OCI-LY7 (cell line): Measurements from ENCODE around the gene DPEP2NB. TPM values are rescaled to one million over a fixed set of nuclear protein-coding genes. Genes with fewer than 3 reads are reported as not detected.
A peak's percentile ranks its signal among the peaks of the same experiment; 100 is the strongest.

Experiments
- BruUV-seq: library from RNA; stranded (reverse); fragments of 400-500 nt; replicated peaks from 2 replicates; lab custom pipeline; 2021; lab: Mats Ljungman, UMichigan
- CTCF ChIA-PET: fragments of 300-600 bp; sonication (Branson Sonifier 250); formaldehyde crosslinking; loops from one replicate; lab custom pipeline; 2022; ENCODE audit warnings: antibody characterized with exemption; ENCODE audit not compliant: unreplicated experiment; lab: Charles Lee
- POLR2A ChIA-PET: fragments of 300-600 bp; sonication (Branson Sonifier 250); formaldehyde crosslinking; loops from one replicate; lab custom pipeline; 2022; ENCODE audit warnings: antibody characterized with exemption; lab: Charles Lee
- DNase-seq: peaks from one replicate; pipeline ENCODE4 v3.0.0-alpha.2; 2015; ENCODE audit warnings: low spot score
- H2AFZ ChIP-seq: fragments of 200-600 bp; sonication (generic), shearing (Covaris generic); 2 replicates; pipeline ENCODE4 v1.6.1; 2014; ENCODE audit warnings: mild to moderate bottlenecking, antibody characterized with exemption, low read length, moderate library complexity
- H3K27ac ChIP-seq: fragments of 200-600 bp; sonication (generic); 2 replicates; pipeline ENCODE4 v1.5.1; 2014; ENCODE audit warnings: mixed run types, low read depth, mild to moderate bottlenecking, moderate library complexity, low read length, inconsistent platforms; ENCODE audit not compliant: poor library complexity, severe bottlenecking
- H3K36me3 ChIP-seq: fragments of 200-600 bp; sonication (generic); 2 replicates; pipeline ENCODE4 v1.6.1; 2014; ENCODE audit warnings: mild to moderate bottlenecking, antibody characterized with exemption, low read length, moderate library complexity, mixed read lengths; ENCODE audit not compliant: insufficient read depth
- H3K4me1 ChIP-seq: fragments of 200-600 bp; sonication (generic); 2 replicates; pipeline ENCODE4 v1.5.1; 2014; ENCODE audit warnings: mild to moderate bottlenecking, low read length; ENCODE audit not compliant: insufficient read depth, poor library complexity, severe bottlenecking
- H3K4me2 ChIP-seq: fragments of 200-600 bp; sonication (generic); 2 replicates; pipeline ENCODE4 v1.6.1; 2014; ENCODE audit warnings: mild to moderate bottlenecking, low read length
- H3K4me3 ChIP-seq: fragments of 200-600 bp; sonication (generic); 2 replicates; pipeline ENCODE4 v1.5.1; 2014; ENCODE audit warnings: mild to moderate bottlenecking, low read depth, low read length; ENCODE audit not compliant: poor library complexity, severe bottlenecking
- H3K79me2 ChIP-seq: fragments of 200-600 bp; sonication (generic); 2 replicates; pipeline ENCODE4 v1.6.1; 2016; ENCODE audit warnings: low read depth, mild to moderate bottlenecking, low read length, moderate library complexity, mixed read lengths; ENCODE audit not compliant: insufficient read depth
- H3K9me2 ChIP-seq: fragments of 200-600 bp; sonication (generic); 2 replicates; pipeline ENCODE4 v1.6.1; 2016; ENCODE audit warnings: mild to moderate bottlenecking, low read length, mixed read lengths; ENCODE audit not compliant: insufficient read depth
- H3K9me3 ChIP-seq: fragments of 200-600 bp; sonication (generic); 2 replicates; pipeline ENCODE4 v1.6.1; 2014; ENCODE audit warnings: mild to moderate bottlenecking, mixed run types, low read length, mixed read lengths
- H4K20me1 ChIP-seq: fragments of 200-600 bp; sonication (generic); 2 replicates; pipeline ENCODE4 v1.6.1; 2014; ENCODE audit warnings: mild to moderate bottlenecking, antibody characterized with exemption, low read length, moderate library complexity, mixed read lengths; ENCODE audit not compliant: insufficient read depth
- CTCF ChIP-seq: fragments of 200-600 bp; sonication (generic); conservative IDR thresholded peaks from 2 replicates; pipeline ENCODE4 v1.5.1; 2014; ENCODE audit warnings: mild to moderate bottlenecking, antibody characterized with exemption, low read length, moderate library complexity, mixed read lengths
- EZH2phosphoT487 ChIP-seq: fragments of 200-600 bp; sonication (generic); IDR thresholded peaks from 2 replicates; pipeline ENCODE4 v1.6.1; 2018; ENCODE audit warnings: low read depth, borderline replicate concordance, mild to moderate bottlenecking, mixed run types, antibody characterized with exemption, low read length, moderate library complexity, mixed read lengths
- intact Hi-C: fragments of 100-400 bp; cut with micrococcal nuclease; formaldehyde crosslinking; loops from one replicate; pipeline ENCODE4 v1.10.0; 2022; ENCODE audit not compliant: unreplicated experiment
- total RNA-seq, 2 experiments: library from RNA; depleted of rRNA in 1 of 2; stranded (reverse); fragments of >200 nt in 1 of 2; shearing (Covaris generic) in 1 of 2; gene quantifications; 2 replicates each; pipeline ENCODE4 v1.2.3, GENCODE V29; 2014 to 2022

The DPEP2NB gene
- total RNA-seq, 2 experiments from 2014 or later = not detected

- POLR2A ChIA-PET = interaction anchor here (0.6 to 3.0 kb wide), 8 partner anchors 16 to 531 kb away, joined by 3 to 21 read pairs (median 3); partner anchors contain the start of gene DPEP2
- H2AFZ ChIP-seq = peak overlapping the region; percentile 45; the same call in 1 of the 2 replicates
- no peaks in the 10 kb centered on the region for H3K9me3 ChIP-seq
- TF ChIP-seq EZH2phosphoT487 (no peak), CTCF (no peak)
- peaks cover 21% of the 10 kb centered on the region for H3K4me1 ChIP-seq
- no TSS peak for BruUV-seq
- H3K4me2 ChIP-seq = peak overlapping the region; percentile 89
- H4K20me1 ChIP-seq = no peaks in the 10 kb centered on the region
- H3K79me2 ChIP-seq = peaks cover 35% of the 10 kb centered on the region
- peak overlapping the region; percentile 78 for H3K4me3 ChIP-seq
- H3K27ac ChIP-seq = peak overlapping the region; percentile 54
- intact Hi-C loops = no loop called here
- CTCF ChIA-PET = interaction anchor here (0.7 kb wide), 1 partner anchor 20 kb away, joined by 4 read pairs; no protein-coding TSS in a partner anchor
- no peak for DNase-seq
- H3K9me2 ChIP-seq = no peaks in the 10 kb centered on the region
- peaks cover 31% of the 10 kb centered on the region for H3K36me3 ChIP-seq
These were observed 6.6 kb upstream of the DPEP2NB start for GRCh38 chr16:68022278-68022727.

DNA sequence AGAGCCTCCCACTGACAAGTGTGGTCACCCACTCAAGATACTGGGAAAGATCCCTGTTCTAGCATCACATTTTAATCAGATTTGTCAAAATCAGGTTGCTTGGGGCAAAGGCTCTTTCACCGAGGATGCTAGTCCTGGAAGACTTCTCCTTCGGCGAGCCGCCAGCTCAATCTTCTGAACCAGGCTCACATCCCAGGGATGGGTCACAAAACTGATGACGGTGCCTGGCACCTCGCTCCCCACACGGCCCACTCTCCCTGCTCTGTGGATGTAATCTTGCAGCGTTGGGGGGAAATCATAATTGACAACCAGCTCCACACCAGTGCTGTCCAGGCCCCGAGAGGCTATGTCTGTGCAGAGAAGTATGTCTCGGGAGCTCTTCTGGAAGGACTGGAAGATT is 5.8 kb upstream of the DPEP2NB start:
- H4K20me1 ChIP-seq = no peaks in the 10 kb centered on the region
- H3K4me2 ChIP-seq = peak overlapping the region; percentile 89
- no peak overlapping the region for H2AFZ ChIP-seq
- BruUV-seq = TSS peak; percentile 85
- H3K4me1 ChIP-seq = peaks cover 21% of the 10 kb centered on the region
- TF ChIP-seq EZH2phosphoT487 = no peak
- no peak for DNase-seq
- no peaks in the 10 kb centered on the region for H3K9me2 ChIP-seq
- peaks cover 23% of the 10 kb centered on the region for H3K36me3 ChIP-seq
- peaks cover 35% of the 10 kb centered on the region for H3K79me2 ChIP-seq
- ChIA-PET POLR2A (interaction anchor here (3.0 kb wide), 1 partner anchor 22 kb away, joined by 21 read pairs; the partner anchor contains the start of gene DPEP2), CTCF (interaction anchor here (0.6 to 0.7 kb wide), 2 partner anchors 16 to 19 kb away, joined by 4 to 5 read pairs; no protein-coding TSS in a partner anchor)
- peak overlapping the region; percentile 78 for H3K4me3 ChIP-seq
- no peak overlapping the region for H3K27ac ChIP-seq
- intact Hi-C loops = no loop called here
- no peaks in the 10 kb centered on the region for H3K9me3 ChIP-seq

- no peak overlapping the region for H3K27ac ChIP-seq
- no peak overlapping the region for H3K4me3 ChIP-seq
- H3K9me2 ChIP-seq = no peaks in the 10 kb centered on the region
- DNase-seq = no peak
- no peak overlapping the region for H3K4me2 ChIP-seq
- BruUV-seq = no TSS peak
- no peak overlapping the region for H2AFZ ChIP-seq
- peaks cover 20% of the 10 kb centered on the region for H3K4me1 ChIP-seq
- TF ChIP-seq EZH2phosphoT487 (no peak), CTCF (no peak)
- intact Hi-C loops = no loop called here
- no peaks in the 10 kb centered on the region for H3K9me3 ChIP-seq
- ChIA-PET CTCF (no interaction called here), POLR2A (interaction anchor here (0.6 to 1.5 kb wide), 3 partner anchors 22 to 893 kb away, joined by 4 to 5 read pairs (median 4); no protein-coding TSS in a partner anchor)
- H3K79me2 ChIP-seq = peaks cover 29% of the 10 kb centered on the region
- no peaks in the 10 kb centered on the region for H4K20me1 ChIP-seq
- peaks cover 11% of the 10 kb centered on the region for H3K36me3 ChIP-seq
These were observed 3.5 kb upstream of the DPEP2NB start for GRCh38 chr16:68019167-68019680.
